KG1 (cell line): Measurements from ENCODE around the gene RAPGEF4.

Experiments used
- DNase-seq: peaks from one replicate; lab custom pipeline; 2025; lab: John Stamatoyannopoulos, UW

Gene RAPGEF4

DNA sequence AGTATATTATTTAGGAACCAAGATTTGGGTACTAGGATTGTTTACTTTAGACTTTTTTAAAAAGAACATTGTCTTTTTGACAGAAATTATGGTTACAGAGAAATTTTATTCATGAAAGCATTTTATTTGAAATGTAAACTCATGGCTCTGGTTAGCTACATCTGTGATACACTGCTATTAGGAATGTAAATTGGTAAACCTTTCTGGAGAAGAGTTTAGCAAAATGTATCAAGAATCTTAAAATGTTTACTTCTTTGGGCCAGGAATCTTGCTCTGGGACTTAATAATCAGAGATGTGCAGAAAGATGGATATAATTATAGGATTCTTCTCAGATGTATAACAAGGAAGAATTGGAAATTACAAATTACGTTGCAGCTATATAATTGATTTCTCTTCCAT lies 359.7 kb downstream of the RAPGEF4 start:
- DNase-seq = no peak

DNA sequence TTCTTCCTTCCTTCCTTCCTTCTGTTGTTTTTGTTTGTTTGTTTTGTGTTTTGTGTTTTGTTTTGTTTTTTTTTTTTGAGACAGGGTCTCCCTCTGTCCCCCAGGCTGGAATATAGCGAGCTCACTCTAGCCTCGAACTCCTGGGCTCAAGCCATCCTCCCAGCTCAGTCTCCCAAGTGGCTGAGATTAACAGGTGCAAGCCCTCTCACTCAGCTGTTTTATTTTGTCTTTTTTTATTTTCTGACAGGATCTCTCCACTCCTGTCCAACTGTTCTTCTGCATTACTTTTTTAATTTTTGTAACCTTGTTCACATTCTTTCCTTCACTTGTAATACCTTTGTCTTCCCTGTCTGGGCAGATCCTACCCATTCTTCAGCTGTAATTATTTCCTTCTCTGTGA lies 363.6 kb downstream of the RAPGEF4 start:
- DNase-seq = no peak

DNA sequence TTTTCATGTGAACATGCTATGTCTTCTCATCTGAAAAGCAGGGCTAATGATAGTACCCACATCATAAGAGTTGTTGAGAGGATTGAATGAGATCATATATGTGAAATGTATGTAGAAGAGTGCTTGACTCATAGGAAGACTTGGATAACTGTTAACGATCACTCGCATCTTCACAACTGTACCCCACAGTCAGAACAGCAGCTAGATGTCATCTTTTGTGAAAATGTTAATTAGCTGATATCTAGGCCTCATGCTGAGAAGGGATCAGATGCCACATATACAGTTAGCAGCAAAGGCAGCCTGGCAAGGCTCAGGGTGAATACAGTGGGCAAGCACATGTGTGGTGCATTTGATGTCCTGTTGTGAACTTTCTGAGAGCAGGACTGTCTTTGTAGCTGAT lies 364.2 kb downstream of the RAPGEF4 start:
- DNase-seq = no peak

DNA sequence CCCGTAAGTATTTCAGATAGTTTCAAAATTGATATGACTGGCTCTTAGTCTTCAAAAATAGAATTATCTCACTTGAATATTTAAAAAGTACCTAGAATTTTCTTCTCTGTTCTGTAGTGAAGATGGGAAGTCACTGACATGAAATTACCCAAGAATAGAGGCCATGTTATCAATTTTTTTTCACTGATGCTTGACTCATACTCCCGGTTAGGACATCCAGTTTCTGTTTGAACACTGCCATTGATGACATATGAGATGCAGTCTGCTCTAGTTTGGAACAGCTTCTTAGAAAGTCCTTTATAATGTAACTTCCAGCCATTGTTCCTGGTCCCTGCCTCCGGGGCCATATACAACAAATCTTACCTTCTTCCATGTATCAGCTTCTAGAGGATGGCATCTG lies 366.0 kb downstream of the RAPGEF4 start:
- no peak for DNase-seq
